Neural cell (in vitro differentiated cells): ENCODE data around the gene ADAM11.

ENCODE experiments used
- TF ChIP-seq, protein P1 (sequence below): IDR thresholded peaks from 2 replicates; pipeline ENCODE4 v1.6.1; 2012; ENCODE audit warnings: borderline replicate concordance
- TF ChIP-seq, protein P2 (sequence below): fragments of 450-650 bp; IDR thresholded peaks from 2 replicates; pipeline ENCODE4 v1.5.1; 2014; ENCODE audit warnings: antibody characterized with exemption, mild to moderate bottlenecking, moderate library complexity; ENCODE audit not compliant: poor library complexity, severe bottlenecking

DNA sequence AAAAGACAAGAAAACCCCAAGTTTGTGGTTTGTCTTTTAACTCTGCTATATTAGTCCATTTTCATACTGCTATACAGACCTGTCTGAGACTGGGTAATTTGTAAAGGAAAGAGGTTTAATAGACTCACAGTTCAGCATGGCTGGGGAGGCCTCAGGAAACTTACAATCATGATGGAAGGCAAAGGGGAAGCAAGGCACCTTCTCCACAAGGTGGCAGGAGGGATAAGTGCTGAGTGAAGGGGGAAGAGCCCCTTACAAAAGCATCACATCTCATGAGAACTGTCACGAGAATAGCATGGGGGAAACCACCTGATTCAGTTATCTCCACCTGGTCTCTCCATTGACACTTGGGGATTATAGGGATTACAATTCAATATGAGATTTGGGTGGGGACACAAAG lies 13.5 kb upstream of the ADAM11 start:
- TF ChIP-seq, protein P1, sequence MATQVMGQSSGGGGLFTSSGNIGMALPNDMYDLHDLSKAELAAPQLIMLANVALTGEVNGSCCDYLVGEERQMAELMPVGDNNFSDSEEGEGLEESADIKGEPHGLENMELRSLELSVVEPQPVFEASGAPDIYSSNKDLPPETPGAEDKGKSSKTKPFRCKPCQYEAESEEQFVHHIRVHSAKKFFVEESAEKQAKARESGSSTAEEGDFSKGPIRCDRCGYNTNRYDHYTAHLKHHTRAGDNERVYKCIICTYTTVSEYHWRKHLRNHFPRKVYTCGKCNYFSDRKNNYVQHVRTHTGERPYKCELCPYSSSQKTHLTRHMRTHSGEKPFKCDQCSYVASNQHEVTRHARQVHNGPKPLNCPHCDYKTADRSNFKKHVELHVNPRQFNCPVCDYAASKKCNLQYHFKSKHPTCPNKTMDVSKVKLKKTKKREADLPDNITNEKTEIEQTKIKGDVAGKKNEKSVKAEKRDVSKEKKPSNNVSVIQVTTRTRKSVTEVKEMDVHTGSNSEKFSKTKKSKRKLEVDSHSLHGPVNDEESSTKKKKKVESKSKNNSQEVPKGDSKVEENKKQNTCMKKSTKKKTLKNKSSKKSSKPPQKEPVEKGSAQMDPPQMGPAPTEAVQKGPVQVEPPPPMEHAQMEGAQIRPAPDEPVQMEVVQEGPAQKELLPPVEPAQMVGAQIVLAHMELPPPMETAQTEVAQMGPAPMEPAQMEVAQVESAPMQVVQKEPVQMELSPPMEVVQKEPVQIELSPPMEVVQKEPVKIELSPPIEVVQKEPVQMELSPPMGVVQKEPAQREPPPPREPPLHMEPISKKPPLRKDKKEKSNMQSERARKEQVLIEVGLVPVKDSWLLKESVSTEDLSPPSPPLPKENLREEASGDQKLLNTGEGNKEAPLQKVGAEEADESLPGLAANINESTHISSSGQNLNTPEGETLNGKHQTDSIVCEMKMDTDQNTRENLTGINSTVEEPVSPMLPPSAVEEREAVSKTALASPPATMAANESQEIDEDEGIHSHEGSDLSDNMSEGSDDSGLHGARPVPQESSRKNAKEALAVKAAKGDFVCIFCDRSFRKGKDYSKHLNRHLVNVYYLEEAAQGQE, result no peak
- TF ChIP-seq, protein P2, sequence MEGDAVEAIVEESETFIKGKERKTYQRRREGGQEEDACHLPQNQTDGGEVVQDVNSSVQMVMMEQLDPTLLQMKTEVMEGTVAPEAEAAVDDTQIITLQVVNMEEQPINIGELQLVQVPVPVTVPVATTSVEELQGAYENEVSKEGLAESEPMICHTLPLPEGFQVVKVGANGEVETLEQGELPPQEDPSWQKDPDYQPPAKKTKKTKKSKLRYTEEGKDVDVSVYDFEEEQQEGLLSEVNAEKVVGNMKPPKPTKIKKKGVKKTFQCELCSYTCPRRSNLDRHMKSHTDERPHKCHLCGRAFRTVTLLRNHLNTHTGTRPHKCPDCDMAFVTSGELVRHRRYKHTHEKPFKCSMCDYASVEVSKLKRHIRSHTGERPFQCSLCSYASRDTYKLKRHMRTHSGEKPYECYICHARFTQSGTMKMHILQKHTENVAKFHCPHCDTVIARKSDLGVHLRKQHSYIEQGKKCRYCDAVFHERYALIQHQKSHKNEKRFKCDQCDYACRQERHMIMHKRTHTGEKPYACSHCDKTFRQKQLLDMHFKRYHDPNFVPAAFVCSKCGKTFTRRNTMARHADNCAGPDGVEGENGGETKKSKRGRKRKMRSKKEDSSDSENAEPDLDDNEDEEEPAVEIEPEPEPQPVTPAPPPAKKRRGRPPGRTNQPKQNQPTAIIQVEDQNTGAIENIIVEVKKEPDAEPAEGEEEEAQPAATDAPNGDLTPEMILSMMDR, result no peak
